SU-DHL-6 (cell line): ENCODE results near the gene GRIK2.

Experiments
- H2AFZ ChIP-seq: fragments of 200-600 bp; sonication (generic); 2 replicates; pipeline ENCODE4 v1.6.1; 2014; ENCODE audit warnings: low read depth, mild to moderate bottlenecking, moderate library complexity, mixed read lengths, antibody characterized with exemption, low read length; ENCODE audit not compliant: severe bottlenecking
- H3F3A ChIP-seq: fragments of 200-600 bp; shearing (Covaris generic); 2 replicates; pipeline ENCODE4 v1.6.0; 2016; ENCODE audit warnings: antibody characterized with exemption, mild to moderate bottlenecking; ENCODE audit not compliant: insufficient read depth
- H3K27ac ChIP-seq: fragments of 200-600 bp; sonication (generic); 2 replicates; pipeline ENCODE4 v1.5.1; 2016; ENCODE audit warnings: low read depth, mild to moderate bottlenecking, low read length, moderate library complexity, mixed read lengths
- H3K27me3 ChIP-seq: fragments of 200-600 bp; sonication (generic), shearing (Covaris generic); 2 replicates; pipeline ENCODE4 v1.6.0; 2014; ENCODE audit warnings: mild to moderate bottlenecking, low read length
- H3K36me3 ChIP-seq: fragments of 200-600 bp; sonication (generic); 2 replicates; pipeline ENCODE4 v1.6.1; 2014; ENCODE audit warnings: mild to moderate bottlenecking, low read length, mixed read lengths
- H3K4me2 ChIP-seq: fragments of 300-600, 200-600 bp; shearing (Covaris generic), sonication (generic); 2 replicates; pipeline ENCODE4 v1.6.0; 2014; ENCODE audit warnings: low read length, low read depth, mild to moderate bottlenecking; ENCODE audit not compliant: poor library complexity, severe bottlenecking
- H3K4me3 ChIP-seq: fragments of 200-600 bp; sonication (generic); 2 replicates; pipeline ENCODE4 v1.5.1; 2014; ENCODE audit warnings: antibody characterized with exemption, low read length, mild to moderate bottlenecking, mixed read lengths; ENCODE audit not compliant: insufficient read depth, poor library complexity, severe bottlenecking
- H3K79me2 ChIP-seq: fragments of 200-600 bp; sonication (generic); 2 replicates; pipeline ENCODE4 v1.6.1; 2014; ENCODE audit warnings: mild to moderate bottlenecking, low read length, moderate library complexity; ENCODE audit not compliant: insufficient read depth
- H3K9ac ChIP-seq: fragments of 200-600 bp; sonication (generic); 2 replicates; pipeline ENCODE4 v1.7.0; 2014; ENCODE audit warnings: mild to moderate bottlenecking, low read length
- H3K9me2 ChIP-seq: fragments of 200-600 bp; sonication (generic); replicated peaks from 2 replicates; pipeline ENCODE4 v1.6.1; 2014; ENCODE audit warnings: low read length; ENCODE audit not compliant: insufficient read depth
- H3K9me3 ChIP-seq: fragments of 200-600 bp; sonication (generic); 2 replicates; pipeline ENCODE4 v1.6.1; 2014; ENCODE audit warnings: low read length, mixed read lengths; ENCODE audit not compliant: insufficient read depth
- H4K20me1 ChIP-seq: fragments of 200-600 bp; sonication (generic); 2 replicates; pipeline ENCODE4 v1.6.1; 2014; ENCODE audit warnings: low read depth, mild to moderate bottlenecking, antibody characterized with exemption, low read length, moderate library complexity, mixed read lengths
- EZH2phosphoT487 ChIP-seq: fragments of 200-600 bp; sonication (generic), shearing (Covaris generic); conservative IDR thresholded peaks from 2 replicates; pipeline ENCODE4 v1.6.1; 2018; ENCODE audit warnings: mild to moderate bottlenecking, antibody characterized with exemption, low read length, moderate library complexity, mixed read lengths
- TF ChIP-seq, protein P1 (sequence below): fragments of 200-600 bp; sonication (generic); IDR thresholded peaks from one replicate; pipeline ENCODE4 v1.5.1; 2017; ENCODE audit warnings: antibody characterized with exemption, mild to moderate bottlenecking, low read length, moderate library complexity; ENCODE audit not compliant: insufficient read depth, poor library complexity, severe bottlenecking

GRIK2 gene

DNA sequence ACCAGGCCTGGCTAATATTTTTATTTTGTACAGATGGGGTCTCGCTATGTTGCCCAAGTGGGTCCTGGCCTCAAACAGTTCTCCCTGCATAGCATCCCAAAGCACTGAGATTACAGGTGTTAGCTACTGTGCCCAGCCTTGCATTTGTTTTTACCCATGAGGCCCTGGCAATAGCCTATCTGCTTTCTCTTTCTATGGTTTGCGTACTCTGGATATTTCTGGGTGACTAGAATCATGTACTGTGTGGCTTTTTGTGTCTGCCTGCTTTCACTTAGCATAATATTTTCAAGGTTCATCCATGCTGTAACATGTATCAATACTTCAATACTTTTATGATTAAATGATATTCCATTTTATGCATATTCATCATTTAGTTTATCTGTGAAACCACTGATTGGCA, 451.7 kb downstream of the GRIK2 start:
- TF ChIP-seq, protein P1, sequence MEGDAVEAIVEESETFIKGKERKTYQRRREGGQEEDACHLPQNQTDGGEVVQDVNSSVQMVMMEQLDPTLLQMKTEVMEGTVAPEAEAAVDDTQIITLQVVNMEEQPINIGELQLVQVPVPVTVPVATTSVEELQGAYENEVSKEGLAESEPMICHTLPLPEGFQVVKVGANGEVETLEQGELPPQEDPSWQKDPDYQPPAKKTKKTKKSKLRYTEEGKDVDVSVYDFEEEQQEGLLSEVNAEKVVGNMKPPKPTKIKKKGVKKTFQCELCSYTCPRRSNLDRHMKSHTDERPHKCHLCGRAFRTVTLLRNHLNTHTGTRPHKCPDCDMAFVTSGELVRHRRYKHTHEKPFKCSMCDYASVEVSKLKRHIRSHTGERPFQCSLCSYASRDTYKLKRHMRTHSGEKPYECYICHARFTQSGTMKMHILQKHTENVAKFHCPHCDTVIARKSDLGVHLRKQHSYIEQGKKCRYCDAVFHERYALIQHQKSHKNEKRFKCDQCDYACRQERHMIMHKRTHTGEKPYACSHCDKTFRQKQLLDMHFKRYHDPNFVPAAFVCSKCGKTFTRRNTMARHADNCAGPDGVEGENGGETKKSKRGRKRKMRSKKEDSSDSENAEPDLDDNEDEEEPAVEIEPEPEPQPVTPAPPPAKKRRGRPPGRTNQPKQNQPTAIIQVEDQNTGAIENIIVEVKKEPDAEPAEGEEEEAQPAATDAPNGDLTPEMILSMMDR = no peak
- no peak for TF ChIP-seq EZH2phosphoT487
- Histone ChIP-seq H4K20me1 (no peaks in the 10 kb centered on the region), H3K27ac (no peak overlapping the region), H3K36me3 (no peaks in the 10 kb centered on the region), H3K4me3 (no peak overlapping the region), H3F3A (no peaks in the 10 kb centered on the region), H3K4me2 (no peak overlapping the region), H3K27me3 (no peaks in the 10 kb centered on the region), H2AFZ (no peak overlapping the region), H3K9me3 (no peaks in the 10 kb centered on the region), H3K9ac (no peak overlapping the region), H3K9me2 (no peaks in the 10 kb centered on the region), H3K79me2 (no peaks in the 10 kb centered on the region)

DNA sequence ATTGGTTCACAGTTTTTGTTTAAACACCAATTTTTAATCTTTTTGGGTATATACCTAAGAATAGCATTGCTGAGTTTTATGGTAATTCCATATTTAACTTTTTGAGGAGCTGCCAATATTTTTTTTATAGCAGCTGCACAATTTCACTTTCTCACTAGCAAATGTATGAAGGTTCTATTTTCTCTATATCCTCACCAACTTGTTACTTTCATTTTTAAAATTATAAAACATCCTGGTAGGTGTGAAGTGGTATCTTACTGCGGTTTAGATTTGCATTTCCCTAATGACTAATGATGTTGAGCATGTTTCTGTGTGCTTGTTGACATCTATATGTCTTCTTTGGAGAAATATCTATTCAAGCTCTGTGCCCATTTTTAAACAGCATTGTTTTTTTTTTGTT, 452.1 kb downstream of the GRIK2 start:
- Histone ChIP-seq H3F3A (no peaks in the 10 kb centered on the region), H2AFZ (no peak overlapping the region), H4K20me1 (no peaks in the 10 kb centered on the region), H3K9me3 (no peaks in the 10 kb centered on the region), H3K4me3 (no peak overlapping the region), H3K27ac (no peak overlapping the region), H3K36me3 (no peaks in the 10 kb centered on the region), H3K9ac (no peak overlapping the region), H3K27me3 (no peaks in the 10 kb centered on the region), H3K9me2 (no peaks in the 10 kb centered on the region), H3K4me2 (no peak overlapping the region), H3K79me2 (no peaks in the 10 kb centered on the region)
- TF ChIP-seq, protein P1 = no peak
- TF ChIP-seq EZH2phosphoT487 = no peak

DNA sequence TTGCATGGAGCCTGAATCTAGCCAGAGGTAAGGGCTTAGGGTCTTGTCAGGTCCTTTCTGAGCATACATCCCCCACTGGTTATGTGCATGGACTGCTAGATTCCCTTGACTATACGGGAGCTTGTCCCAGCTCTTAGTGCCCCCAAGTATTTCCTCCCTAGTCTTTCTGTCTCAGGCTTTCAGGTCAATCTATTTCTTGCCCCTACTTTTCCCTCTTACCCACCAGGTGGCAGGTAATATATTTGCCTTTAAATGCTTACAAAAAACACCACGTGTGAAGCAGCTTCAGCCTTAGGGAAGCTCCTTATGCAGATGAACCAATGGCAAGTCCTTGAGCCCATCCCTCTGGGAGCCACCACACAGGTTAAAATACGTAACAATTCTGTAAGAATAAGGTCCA, 454.2 kb downstream of the GRIK2 start:
- no peak overlapping the region for H3K4me3 ChIP-seq
- H3K4me2 ChIP-seq = no peak overlapping the region
- H3K9ac ChIP-seq = no peak overlapping the region

More for the DNA sequence above, 454.2 kb downstream of the GRIK2 start:
- Histone ChIP-seq H3K9me3 (no peaks in the 10 kb centered on the region), H3K36me3 (no peaks in the 10 kb centered on the region), H3F3A (no peaks in the 10 kb centered on the region), H3K27me3 (no peaks in the 10 kb centered on the region), H3K27ac (no peak overlapping the region), H4K20me1 (no peaks in the 10 kb centered on the region), H3K9me2 (no peaks in the 10 kb centered on the region), H2AFZ (no peak overlapping the region), H3K79me2 (no peaks in the 10 kb centered on the region)
- TF ChIP-seq, protein P1 = no peak
